Body of pancreas (tissue), 4 donors: ENCODE measurements around the gene ST8SIA4.

Experiments used
- POLR2A ChIP-seq, 3 donors: fragments of 450-650 bp; IDR thresholded peaks; one replicate each; pipeline ENCODE4 v1.6.1; 2016; ENCODE audit warnings: antibody characterized with exemption in 3 of 3, mild to moderate bottlenecking in 2 of 3
- TF ChIP-seq, protein P1 (sequence below), 7 experiments: fragments of 450-650 bp in 4 of 7; fragments of 200-600 bp in 3 of 7; sonication (generic) in 3 of 7; IDR thresholded peaks; one replicate each; pipeline ENCODE4 v1.5.1; 2016 to 2019; ENCODE audit warnings: antibody characterized with exemption in 7 of 7

- TF ChIP-seq, protein P1, sequence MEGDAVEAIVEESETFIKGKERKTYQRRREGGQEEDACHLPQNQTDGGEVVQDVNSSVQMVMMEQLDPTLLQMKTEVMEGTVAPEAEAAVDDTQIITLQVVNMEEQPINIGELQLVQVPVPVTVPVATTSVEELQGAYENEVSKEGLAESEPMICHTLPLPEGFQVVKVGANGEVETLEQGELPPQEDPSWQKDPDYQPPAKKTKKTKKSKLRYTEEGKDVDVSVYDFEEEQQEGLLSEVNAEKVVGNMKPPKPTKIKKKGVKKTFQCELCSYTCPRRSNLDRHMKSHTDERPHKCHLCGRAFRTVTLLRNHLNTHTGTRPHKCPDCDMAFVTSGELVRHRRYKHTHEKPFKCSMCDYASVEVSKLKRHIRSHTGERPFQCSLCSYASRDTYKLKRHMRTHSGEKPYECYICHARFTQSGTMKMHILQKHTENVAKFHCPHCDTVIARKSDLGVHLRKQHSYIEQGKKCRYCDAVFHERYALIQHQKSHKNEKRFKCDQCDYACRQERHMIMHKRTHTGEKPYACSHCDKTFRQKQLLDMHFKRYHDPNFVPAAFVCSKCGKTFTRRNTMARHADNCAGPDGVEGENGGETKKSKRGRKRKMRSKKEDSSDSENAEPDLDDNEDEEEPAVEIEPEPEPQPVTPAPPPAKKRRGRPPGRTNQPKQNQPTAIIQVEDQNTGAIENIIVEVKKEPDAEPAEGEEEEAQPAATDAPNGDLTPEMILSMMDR (IDR thresholded peaks at IDR 0.05) = no peak
- TF ChIP-seq POLR2A (IDR thresholded peaks at IDR 0.05) = no peak
Measured at GRCh38 chr5:100867039-100867562, 36.0 kb downstream of the ST8SIA4 start.
